ENCODE data around the gene SUN5.
"Not testable (repeated sequence)": the region's sequence is repeated elsewhere in the genome, so short reads cannot be mapped to it uniquely, and the experiment has no call there.

Gene SUN5

GRCh38 chr20:33004141-33004751 lies at the start of gene SUN5:
Gene SUN5, minus strand, starts transcription at chr20:33004433. Its CDS starts 93 bp downstream, at chr20:33004340.
- no peak for DNase-seq (ENCODE audit: low spot score)

GRCh38 chr20:33053291-33054106 lies 49.3 kb upstream of the SUN5 start, which contains the start of gene BPIFB3:
Gene BPIFB3, plus strand, starts transcription at chr20:33053903. Its CDS starts 1,533 bp downstream, at chr20:33055436.
- no peak for DNase-seq (ENCODE audit: low spot score)

- no peak for DNase-seq (ENCODE audit: low spot score)
Measured at GRCh38 chr20:33051333-33051732, 47.1 kb upstream of the SUN5 start.

GRCh38 chr20:33046412-33046811 lies 42.2 kb upstream of the SUN5 start:
- no peak for DNase-seq (ENCODE audit: low spot score)

- DNase-seq (ENCODE audit: low spot score), result not testable (repeated sequence)
Measured at GRCh38 chr20:33045129-33045721, 41.0 kb upstream of the SUN5 start.

- DNase-seq (ENCODE audit: low spot score), result no peak
Measured at GRCh38 chr20:33043731-33044181, 39.5 kb upstream of the SUN5 start.

- DNase-seq (ENCODE audit: low spot score), result no peak
Measured at GRCh38 chr20:33042983-33043730, 38.9 kb upstream of the SUN5 start.

- no peak for DNase-seq (ENCODE audit: low spot score)
Measured at GRCh38 chr20:33042430-33042829, 38.2 kb upstream of the SUN5 start.

- DNase-seq (ENCODE audit: low spot score), result no peak
Measured at GRCh38 chr20:33038243-33038642, 34.0 kb upstream of the SUN5 start.

- DNase-seq (ENCODE audit: low spot score), result no peak
Measured at GRCh38 chr20:33037456-33037855, 33.2 kb upstream of the SUN5 start.

- no peak for DNase-seq (ENCODE audit: low spot score)
Measured at GRCh38 chr20:33034901-33035492, 30.8 kb upstream of the SUN5 start.

- DNase-seq (ENCODE audit: low spot score), result no peak
Measured at GRCh38 chr20:33034115-33034514, 29.9 kb upstream of the SUN5 start.

- DNase-seq (ENCODE audit: low spot score), result no peak
Measured at GRCh38 chr20:33033381-33033780, 29.1 kb upstream of the SUN5 start.

GRCh38 chr20:33032555-33032954 lies 28.3 kb upstream of the SUN5 start:
- no peak for DNase-seq (ENCODE audit: low spot score)

GRCh38 chr20:33031531-33031930 lies 27.3 kb upstream of the SUN5 start, which contains the start of gene BPIFB6:
Gene BPIFB6, plus strand, starts transcription at chr20:33031648. Its CDS starts 0 bp downstream, at chr20:33031648.
- DNase-seq (ENCODE audit: low spot score), result no peak

- no peak for DNase-seq (ENCODE audit: low spot score)
Measured at GRCh38 chr20:33030569-33030968, 26.3 kb upstream of the SUN5 start.

- DNase-seq (ENCODE audit: low spot score), result no peak
Measured at GRCh38 chr20:33030076-33030475, 25.8 kb upstream of the SUN5 start.

- DNase-seq (ENCODE audit: low spot score), result no peak
Measured at GRCh38 chr20:33028875-33029274, 24.6 kb upstream of the SUN5 start.

- no peak for DNase-seq (ENCODE audit: low spot score)
Measured at GRCh38 chr20:33027769-33028751, 23.8 kb upstream of the SUN5 start.

Measured in hematopoietic multipotent progenitor cell treated with erythropoietin and hydrocortisone succinate and interleukin-3 and kit ligand, for 15 days (in vitro differentiated cells).